Neural cell (in vitro differentiated cells): ENCODE data around the gene NOTCH2. TPM values are rescaled to one million over a fixed set of nuclear protein-coding genes. Genes with fewer than 3 reads are reported as not detected.
"Not testable (repeated sequence)": the region's sequence is repeated elsewhere in the genome, so short reads cannot be mapped to it uniquely, and the experiment has no call there.

Experiments
- H2AFZ ChIP-seq: fragments of 200-600, 300-800 bp; sonication (generic), shearing (Covaris generic); 2 replicates; pipeline ENCODE4 v1.6.0; 2014; ENCODE audit warnings: low read depth, mild to moderate bottlenecking, antibody characterized with exemption, low read length, moderate library complexity
- H3F3A ChIP-seq: fragments of 200-600 bp; shearing (Covaris generic); 2 replicates; pipeline ENCODE4 v1.6.1; 2016; ENCODE audit warnings: mild to moderate bottlenecking, moderate library complexity, mixed read lengths, antibody characterized with exemption, low read length; ENCODE audit not compliant: insufficient read depth, poor library complexity, severe bottlenecking
- H3K27ac ChIP-seq: fragments of 200-600, 300-800 bp; sonication (generic), shearing (Covaris generic); 2 replicates; pipeline ENCODE4 v1.5.1; 2014; ENCODE audit warnings: mild to moderate bottlenecking, low read length, moderate library complexity
- H3K27me3 ChIP-seq: fragments of 300-800, 200-600 bp; sonication (generic), shearing (Covaris generic); 2 replicates; pipeline ENCODE4 v1.6.0; 2014; ENCODE audit warnings: mild to moderate bottlenecking, low read depth, low read length, moderate library complexity; ENCODE audit not compliant: insufficient read depth
- H3K36me3 ChIP-seq: fragments of 300-800, 200-600 bp; sonication (generic), shearing (Covaris generic); 2 replicates; pipeline ENCODE4 v1.5.1; 2014; ENCODE audit warnings: mild to moderate bottlenecking, antibody characterized with exemption, low read length, moderate library complexity; ENCODE audit not compliant: insufficient read depth
- H3K4me2 ChIP-seq: fragments of 300-800, 200-600 bp; sonication (generic), shearing (Covaris generic); 2 replicates; pipeline ENCODE4 v1.6.0; 2014; ENCODE audit warnings: mild to moderate bottlenecking, low read length
- H3K4me3 ChIP-seq: fragments of 300-800, 200-600 bp; sonication (generic), shearing (Covaris generic); 2 replicates; pipeline ENCODE4 v1.5.1; 2014; ENCODE audit warnings: mild to moderate bottlenecking, low read length, moderate library complexity
- H3K79me2 ChIP-seq: fragments of 200-600 bp; shearing (Covaris generic); replicated peaks from 2 replicates; pipeline ENCODE4 v1.6.0; 2014; ENCODE audit warnings: mild to moderate bottlenecking, low read length, moderate library complexity; ENCODE audit not compliant: insufficient read depth
- H3K9ac ChIP-seq: fragments of 300-800, 200-600 bp; sonication (generic), shearing (Covaris generic); 2 replicates; pipeline ENCODE4 v1.6.1; 2016; ENCODE audit warnings: mild to moderate bottlenecking, low read length, mixed read lengths
- H3K9me2 ChIP-seq: fragments of 200-600 bp; shearing (Covaris generic); 2 replicates; pipeline ENCODE4 v1.6.1; 2016; ENCODE audit warnings: mild to moderate bottlenecking, low read length, mixed read lengths; ENCODE audit not compliant: insufficient read depth
- H3K9me3 ChIP-seq: fragments of 200-600, 300-800 bp; sonication (generic), shearing (Covaris generic); 2 replicates; pipeline ENCODE4 v1.6.1; 2016; ENCODE audit warnings: mild to moderate bottlenecking, mixed run types, low read length, moderate library complexity, mixed read lengths
- H4K20me1 ChIP-seq: fragments of 200-600 bp; shearing (Covaris generic); 2 replicates; pipeline ENCODE4 v1.6.1; 2016; ENCODE audit warnings: mild to moderate bottlenecking, mixed run types; ENCODE audit not compliant: insufficient read depth
- polyA plus RNA-seq: library from polyadenylated mRNA; depleted of rRNA; stranded (reverse); fragments of >200 nt; gene quantifications from 2 replicates; pipeline ENCODE4 v1.2.3, GENCODE V29; 2014

Gene NOTCH2
- polyA plus RNA-seq, 1 donor from 2014 or later: 0.73 TPM

- H3K9me3 ChIP-seq, H3K79me2 ChIP-seq, H3K4me2 ChIP-seq, H3K9ac ChIP-seq, H4K20me1 ChIP-seq, H3K27me3 ChIP-seq, H2AFZ ChIP-seq, H3F3A ChIP-seq, H3K4me3 ChIP-seq, H3K27ac ChIP-seq, H3K36me3 ChIP-seq, H3K9me2 ChIP-seq: not testable (repeated sequence)
These were observed 24.2 kb upstream of the NOTCH2 start for GRCh38 chr1:120093548-120094181.

DNA sequence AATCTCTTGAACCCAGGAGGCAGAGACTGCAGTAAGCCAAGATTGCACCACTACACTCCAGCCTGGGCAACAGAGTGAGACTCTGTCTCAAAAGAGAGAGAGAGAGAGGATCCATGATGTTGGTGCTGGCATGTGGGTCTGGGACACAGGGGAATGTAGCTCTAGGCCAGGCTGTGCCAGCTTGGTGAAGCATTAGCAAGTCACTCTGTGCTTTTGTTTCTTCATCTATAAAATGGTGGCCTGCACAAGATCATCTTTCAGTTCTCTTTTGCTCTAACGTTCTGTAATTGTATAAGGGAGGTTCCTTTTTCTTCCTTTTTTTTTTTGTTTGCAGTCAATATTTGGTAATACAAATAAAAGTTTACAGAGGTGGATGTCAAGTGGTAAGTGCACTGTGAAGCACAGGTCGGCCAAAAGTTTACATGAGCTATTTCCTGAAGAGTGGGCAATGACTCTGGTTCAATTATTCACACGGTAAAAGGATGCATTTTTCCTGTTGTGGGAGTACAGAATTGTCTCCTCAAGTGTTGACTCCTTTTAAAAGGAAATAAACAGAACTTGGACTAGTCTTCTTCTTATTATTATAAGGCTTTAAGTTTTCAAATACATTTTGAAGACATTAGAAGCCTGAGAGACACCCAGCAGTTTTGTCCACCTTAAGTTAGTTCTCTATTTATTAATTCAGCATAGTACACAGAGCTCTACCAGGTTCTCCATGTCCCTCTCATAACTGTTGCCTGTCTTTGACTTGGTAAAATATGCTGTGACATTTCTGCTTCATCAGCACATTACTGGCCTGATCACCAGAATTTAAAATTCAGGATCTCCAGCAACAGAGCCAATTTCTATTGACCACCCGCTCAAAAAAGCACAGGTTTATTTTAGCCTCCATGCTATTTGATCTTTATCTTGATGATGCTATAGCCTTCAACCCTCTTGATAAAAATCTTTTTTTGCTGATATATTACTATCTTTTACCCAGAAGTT lies 23.1 kb upstream of the NOTCH2 start:
- not testable (repeated sequence) for H3K9me3 ChIP-seq, H3K9ac ChIP-seq, H3K9me2 ChIP-seq, H4K20me1 ChIP-seq, H3F3A ChIP-seq, H3K27me3 ChIP-seq, H3K36me3 ChIP-seq, H3K27ac ChIP-seq, H2AFZ ChIP-seq, H3K4me2 ChIP-seq, H3K79me2 ChIP-seq, H3K4me3 ChIP-seq

DNA sequence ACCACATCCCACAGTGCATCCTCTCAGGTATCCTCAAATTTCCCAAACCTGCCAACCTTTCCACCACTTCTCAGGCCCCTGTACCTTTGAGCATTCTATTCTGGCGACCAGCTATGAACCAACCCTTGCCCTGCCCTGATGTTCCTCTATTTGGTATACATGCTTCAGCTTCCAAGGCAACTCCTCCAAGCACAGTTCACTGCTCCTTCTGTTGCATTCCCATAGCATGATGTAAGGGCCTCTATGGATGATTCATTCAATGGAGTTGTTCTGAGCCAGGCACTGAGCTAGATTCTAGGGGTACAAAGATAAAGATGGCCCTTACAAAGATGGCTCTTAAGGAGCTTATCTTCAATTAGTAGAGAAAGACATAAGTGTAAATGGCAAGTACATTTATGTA lies 21.4 kb upstream of the NOTCH2 start:
- H3K79me2 ChIP-seq, H3K9me2 ChIP-seq, H4K20me1 ChIP-seq, H2AFZ ChIP-seq, H3K36me3 ChIP-seq, H3F3A ChIP-seq, H3K27me3 ChIP-seq, H3K4me3 ChIP-seq, H3K4me2 ChIP-seq, H3K9ac ChIP-seq, H3K27ac ChIP-seq, H3K9me3 ChIP-seq: not testable (repeated sequence)

GRCh38 chr1:120087959-120088358 lies 18.5 kb upstream of the NOTCH2 start:
- not testable (repeated sequence) for H3K79me2 ChIP-seq, H3K27ac ChIP-seq, H3F3A ChIP-seq, H3K4me3 ChIP-seq, H3K9ac ChIP-seq, H3K4me2 ChIP-seq, H4K20me1 ChIP-seq, H2AFZ ChIP-seq, H3K9me3 ChIP-seq, H3K9me2 ChIP-seq, H3K36me3 ChIP-seq, H3K27me3 ChIP-seq

- not testable (repeated sequence) for H3K4me3 ChIP-seq, H4K20me1 ChIP-seq, H3K9me3 ChIP-seq, H3K27me3 ChIP-seq, H3K9me2 ChIP-seq, H2AFZ ChIP-seq, H3K27ac ChIP-seq, H3K79me2 ChIP-seq, H3K4me2 ChIP-seq, H3K36me3 ChIP-seq, H3F3A ChIP-seq, H3K9ac ChIP-seq
These were observed 405 bp upstream of the NOTCH2 start for GRCh38 chr1:120069920-120070214.

DNA sequence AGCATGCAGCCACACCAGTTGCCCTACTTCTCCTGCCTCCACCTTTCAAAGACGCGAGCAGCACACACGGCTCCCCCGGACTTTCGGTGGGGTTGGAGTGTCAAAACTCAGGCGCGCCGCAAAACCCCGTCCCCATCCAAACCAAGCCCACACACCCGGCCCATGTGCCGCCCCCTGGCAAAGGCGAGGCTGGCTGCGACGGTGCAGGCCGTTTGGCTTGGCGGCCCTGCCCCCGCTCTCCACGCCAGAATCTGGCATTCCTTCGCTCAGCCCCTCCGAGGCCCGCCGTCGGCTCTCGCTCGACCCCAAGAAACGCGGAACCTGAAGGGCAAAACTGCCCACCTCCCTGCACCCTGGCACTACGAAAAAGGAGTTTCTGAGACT lies 787 bp downstream of the NOTCH2 start:
- peak overlapping the region; percentile 59 for H3K4me3 ChIP-seq
- not testable (repeated sequence) for H3K27ac ChIP-seq

GRCh38 chr1:120048208-120048607 lies 21.3 kb downstream of the NOTCH2 start:
- H3K36me3 ChIP-seq, H3K27me3 ChIP-seq, H3K9me2 ChIP-seq, H2AFZ ChIP-seq, H3K4me3 ChIP-seq, H4K20me1 ChIP-seq, H3K79me2 ChIP-seq, H3K9me3 ChIP-seq, H3K4me2 ChIP-seq, H3K27ac ChIP-seq, H3F3A ChIP-seq, H3K9ac ChIP-seq: not testable (repeated sequence)

More for the DNA sequence above, 787 bp downstream of the NOTCH2 start:
- H3K27me3 ChIP-seq, H3K4me2 ChIP-seq, H3K9ac ChIP-seq, H4K20me1 ChIP-seq, H3K36me3 ChIP-seq, H3K9me2 ChIP-seq, H2AFZ ChIP-seq, H3F3A ChIP-seq, H3K79me2 ChIP-seq, H3K9me3 ChIP-seq: not testable (repeated sequence)

GRCh38 chr1:120041771-120042170 lies 27.7 kb downstream of the NOTCH2 start:
- H3K9me2 ChIP-seq, H3K4me2 ChIP-seq, H3K9ac ChIP-seq, H3F3A ChIP-seq, H3K27ac ChIP-seq, H4K20me1 ChIP-seq, H3K79me2 ChIP-seq, H3K27me3 ChIP-seq, H2AFZ ChIP-seq, H3K4me3 ChIP-seq, H3K9me3 ChIP-seq, H3K36me3 ChIP-seq: not testable (repeated sequence)
